ENCODE measurements around the gene HSCB. TPM values are rescaled to one million over a fixed set of nuclear protein-coding genes. Genes with fewer than 3 reads are reported as not detected.

The HSCB gene
- total RNA-seq, 1 experiment from 2014 or later = 21.2 TPM

GRCh38 chr22:28734393-28734792, 7.4 kb upstream of the HSCB start:
- Histone ChIP-seq H3K23me2 (ENCODE audit: insufficient read length, low read depth, low read length, poor library complexity, severe bottlenecking) (no peaks in the 10 kb centered on the region), H3K27me3 (ENCODE audit: insufficient read depth, low read length) (no peaks in the 10 kb centered on the region), H3K18ac (ENCODE audit: insufficient read length, low read depth, low read length) (no peak overlapping the region), H4K5ac (ENCODE audit: insufficient read length, low read depth, low read length) (no peak overlapping the region), H3K23ac (ENCODE audit: insufficient read length, low read depth, low read length) (no peak overlapping the region), H2AFZ (ENCODE audit: low read length) (no peak overlapping the region), H2BK12ac (ENCODE audit: insufficient read length, low read depth, low read length) (peak overlapping the region; percentile 86), H3K9me3 (ENCODE audit: control insufficient read depth, low read depth, low read length) (no peaks in the 10 kb centered on the region), H2BK20ac (ENCODE audit: low read depth, low read length, poor library complexity, severe bottlenecking) (no peak overlapping the region), H4K20me1 (ENCODE audit: control insufficient read depth, insufficient read depth, insufficient read length) (no peaks in the 10 kb centered on the region), H2BK5ac (ENCODE audit: insufficient read length, low read length) (no peak overlapping the region), H3K79me2 (ENCODE audit: insufficient read depth, low read length) (peaks cover 11% of the 10 kb centered on the region; the same call in 1 of the 2 replicates), H3K9ac (ENCODE audit: extremely low read depth, insufficient read length, low read length) (no peak overlapping the region), H3K4ac (ENCODE audit: low read depth, low read length) (no peak overlapping the region), H4K91ac (ENCODE audit: insufficient read length, low read depth, low read length) (no peak overlapping the region), H2BK15ac (ENCODE audit: low read depth, low read length) (no peak overlapping the region), H3K14ac (ENCODE audit: insufficient read depth, low read length) (no peak overlapping the region; the same call in 1 of the 2 replicates), H3K79me1 (ENCODE audit: insufficient read depth, low read depth, low read length, poor library complexity, severe bottlenecking) (peaks cover 5% of the 10 kb centered on the region), H2AK5ac (ENCODE audit: insufficient read length, low read length) (no peak overlapping the region), H3T11ph (ENCODE audit: low read length) (no peak overlapping the region), H3K4me1 (ENCODE audit: insufficient read depth, low read length) (peaks cover 4% of the 10 kb centered on the region; the same call in 1 of the 2 replicates), H2BK120ac (ENCODE audit: low read depth, low read length, poor library complexity, severe bottlenecking) (no peak overlapping the region), H3K4me2 (ENCODE audit: insufficient read depth, insufficient read length, low read length) (no peak overlapping the region), H3K56ac (ENCODE audit: insufficient read length, low read depth, low read length) (no peak overlapping the region), H3K27ac (ENCODE audit: insufficient read length, low read depth, low read length) (no peak overlapping the region), H4K8ac (replicated peaks; ENCODE audit: insufficient read length, low read depth, low read length) (no peak overlapping the region)
- Mint-ChIP-seq H3K4me1 (peaks cover 35 to 43% of the 10 kb centered on the region in 2 experiments), H3K4me3 (peak overlapping the region in 1 of 2 experiments; percentile 1; a peak in 1 of 5 replicates), H3K36me3 (ENCODE audit: insufficient read depth in 1 of 3, low read depth in 3 of 3) (peaks cover 28 to 46% (median 38%) of the 10 kb centered on the region in 3 experiments), H3K27me3 (ENCODE audit: low read depth) (no peaks in the 10 kb centered on the region), H3K9me3 (no peaks in the 10 kb centered on the region), H3K27ac (peak overlapping the region; percentile 25 to 88 (median 32); a peak in 3 of 7 replicates)
- no peak for DNase-seq
- no peak for TF ChIP-seq CTCF (conservative IDR thresholded peaks at IDR 0.05)
- WGBS (ENCODE audit: extremely low coverage, insufficient read length, low lambda C conversion rate) = no CpG with 5 or more reads among the region's 6 CpGs
